Measurements from ENCODE around the gene YEATS2. TPM values are rescaled to one million over a fixed set of nuclear protein-coding genes. Genes with fewer than 3 reads are reported as not detected.

The YEATS2 gene
- total and polyA plus RNA-seq, 8 donors = 3.1 to 68.8 (median 20.0) TPM

DNA sequence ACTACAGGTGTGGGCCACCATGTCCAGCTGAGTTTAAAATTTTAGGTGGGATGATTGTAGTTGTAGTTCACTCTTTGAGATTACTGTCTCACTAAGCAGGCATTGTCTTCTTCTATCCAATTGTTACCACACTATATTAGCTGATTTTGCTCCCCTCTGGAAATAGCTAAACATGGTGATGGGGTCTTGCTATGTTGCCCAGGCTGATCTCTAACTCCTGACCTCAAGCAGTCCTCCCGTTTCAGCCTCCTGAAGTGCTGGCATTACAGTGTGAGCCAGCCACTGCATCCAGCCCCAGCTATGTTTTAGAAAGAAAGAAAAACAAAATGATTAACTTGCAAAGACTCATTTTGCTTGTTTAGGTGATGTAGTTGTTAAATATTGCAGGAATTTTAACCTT lies 30.6 kb downstream of the YEATS2 start:
- Histone ChIP-seq H3K27me3 (no peaks in the 10 kb centered on the region), H3K9me3 (no peaks in the 10 kb centered on the region), H3K27ac (no peak overlapping the region), H3K4me1 (no peaks in the 10 kb centered on the region), H3K4me3 (no peak overlapping the region), H3K36me3 (peaks cover 11 to 98% (median 93%) of the 10 kb centered on the region in 4 donors)
- no peak for DNase-seq
- no peak for TF ChIP-seq POLR2A (IDR thresholded peaks at IDR 0.05)
- TF ChIP-seq, protein P1, sequence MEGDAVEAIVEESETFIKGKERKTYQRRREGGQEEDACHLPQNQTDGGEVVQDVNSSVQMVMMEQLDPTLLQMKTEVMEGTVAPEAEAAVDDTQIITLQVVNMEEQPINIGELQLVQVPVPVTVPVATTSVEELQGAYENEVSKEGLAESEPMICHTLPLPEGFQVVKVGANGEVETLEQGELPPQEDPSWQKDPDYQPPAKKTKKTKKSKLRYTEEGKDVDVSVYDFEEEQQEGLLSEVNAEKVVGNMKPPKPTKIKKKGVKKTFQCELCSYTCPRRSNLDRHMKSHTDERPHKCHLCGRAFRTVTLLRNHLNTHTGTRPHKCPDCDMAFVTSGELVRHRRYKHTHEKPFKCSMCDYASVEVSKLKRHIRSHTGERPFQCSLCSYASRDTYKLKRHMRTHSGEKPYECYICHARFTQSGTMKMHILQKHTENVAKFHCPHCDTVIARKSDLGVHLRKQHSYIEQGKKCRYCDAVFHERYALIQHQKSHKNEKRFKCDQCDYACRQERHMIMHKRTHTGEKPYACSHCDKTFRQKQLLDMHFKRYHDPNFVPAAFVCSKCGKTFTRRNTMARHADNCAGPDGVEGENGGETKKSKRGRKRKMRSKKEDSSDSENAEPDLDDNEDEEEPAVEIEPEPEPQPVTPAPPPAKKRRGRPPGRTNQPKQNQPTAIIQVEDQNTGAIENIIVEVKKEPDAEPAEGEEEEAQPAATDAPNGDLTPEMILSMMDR (IDR thresholded peaks at IDR 0.05) = no peak
- TF ChIP-seq EP300 (IDR thresholded peaks at IDR 0.05) = no peak
- TF ChIP-seq POLR2AphosphoS5 (IDR thresholded peaks at IDR 0.05) = no peak
- WGBS, 5 donors = 98 to 100% (median 100%) methylated on average over 1 of the region's 1 CpG
- intact Hi-C loops (cut with DNase I; ENCODE audit: low total_unique reads) = no loop called here

DNA sequence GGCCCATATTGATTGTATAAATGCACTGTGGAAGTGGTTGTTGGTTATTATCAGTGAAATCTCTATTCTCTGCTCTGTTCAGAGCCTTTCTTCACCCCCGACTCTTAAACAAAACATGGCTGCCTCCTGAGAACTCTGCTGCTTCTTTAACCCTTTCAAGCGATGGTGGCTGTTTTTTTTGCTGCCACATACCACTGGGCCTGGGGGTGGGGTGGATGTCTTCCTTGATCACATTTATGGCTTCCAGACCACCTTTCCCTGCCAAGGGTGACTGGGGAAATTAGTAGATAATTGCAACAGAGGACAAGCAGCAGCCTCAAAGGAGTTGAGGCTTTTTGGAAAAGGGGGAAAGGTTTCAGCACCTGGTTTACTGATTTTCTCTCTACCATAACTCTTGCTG lies 32.8 kb downstream of the YEATS2 start:
- DNase-seq = no peak
- Histone ChIP-seq H3K4me3 (no peak overlapping the region), H3K36me3 (peaks cover 12 to 96% (median 88%) of the 10 kb centered on the region in 4 donors), H3K27me3 (no peaks in the 10 kb centered on the region), H3K4me1 (no peaks in the 10 kb centered on the region), H3K27ac (no peak overlapping the region), H3K9me3 (no peaks in the 10 kb centered on the region)
- intact Hi-C loops (cut with DNase I; ENCODE audit: low total_unique reads) = no loop called here
- no peak for TF ChIP-seq EP300 (IDR thresholded peaks at IDR 0.05)
- TF ChIP-seq POLR2A (IDR thresholded peaks at IDR 0.05) = no peak
- TF ChIP-seq, protein P1 (IDR thresholded peaks at IDR 0.05) = no peak
- no peak for TF ChIP-seq POLR2AphosphoS5 (IDR thresholded peaks at IDR 0.05)
- WGBS, 5 donors = 89 to 97% (median 96%) methylated on average over 2 of the region's 2 CpGs

DNA sequence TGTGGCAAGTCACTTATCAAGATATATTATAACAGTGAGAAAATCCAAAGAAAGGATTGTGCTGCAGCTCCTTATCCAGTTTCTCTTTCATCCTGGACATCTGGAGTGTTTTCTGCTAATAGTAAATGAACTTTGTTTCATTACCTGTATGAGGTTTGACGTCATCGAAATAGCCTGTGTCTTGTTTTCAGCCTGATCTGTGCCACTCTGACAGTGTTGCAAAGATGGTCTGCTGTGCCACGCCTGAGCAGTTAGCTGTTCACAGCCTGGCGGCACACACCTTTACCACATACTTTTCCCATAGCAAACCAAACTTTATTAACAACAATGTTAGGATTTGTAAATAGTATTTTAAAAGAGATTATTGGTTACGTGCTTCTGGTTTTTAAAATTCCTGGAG lies 34.0 kb downstream of the YEATS2 start:
- DNase-seq = peak in 1 of 2 donors; percentile 26
- intact Hi-C loops (cut with DNase I; ENCODE audit: low total_unique reads) = no loop called here
- Histone ChIP-seq H3K4me3 (no peak overlapping the region), H3K27me3 (no peaks in the 10 kb centered on the region), H3K4me1 (no peaks in the 10 kb centered on the region), H3K9me3 (no peaks in the 10 kb centered on the region), H3K27ac (no peak overlapping the region), H3K36me3 (peaks cover 10 to 96% (median 88%) of the 10 kb centered on the region in 4 donors)
- TF ChIP-seq EP300 (IDR thresholded peaks at IDR 0.05) = no peak
- no peak for TF ChIP-seq POLR2A (IDR thresholded peaks at IDR 0.05)
- TF ChIP-seq POLR2AphosphoS5 (IDR thresholded peaks at IDR 0.05) = no peak
- TF ChIP-seq, protein P1 (IDR thresholded peaks at IDR 0.05) = no peak
- WGBS, 5 donors = 86 to 96% (median 88%) methylated on average over 5 of the region's 5 CpGs

DNA sequence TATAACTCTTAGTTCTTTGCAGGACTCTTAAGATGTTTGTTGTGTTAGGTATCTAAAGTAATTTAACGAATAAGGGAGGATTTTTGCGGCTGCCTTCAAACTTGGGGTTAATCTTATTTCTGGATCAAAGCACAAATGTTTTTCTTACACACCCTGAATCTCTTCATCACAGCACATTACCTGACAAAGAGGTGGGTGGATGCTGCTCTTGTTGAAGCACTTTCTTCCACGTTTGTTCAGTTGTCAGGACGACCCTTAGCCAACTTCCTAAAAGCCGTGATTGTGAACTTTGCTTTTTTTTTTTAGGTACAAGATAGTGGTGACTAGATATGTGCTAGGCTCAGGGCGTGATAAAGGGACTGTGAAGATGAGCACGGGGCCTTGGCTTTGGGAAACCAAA lies 36.0 kb downstream of the YEATS2 start:
- Histone ChIP-seq H3K27ac (no peak overlapping the region), H3K9me3 (no peaks in the 10 kb centered on the region), H3K27me3 (no peaks in the 10 kb centered on the region), H3K4me3 (no peak overlapping the region), H3K4me1 (no peaks in the 10 kb centered on the region), H3K36me3 (peaks cover 10 to 93% (median 85%) of the 10 kb centered on the region in 4 donors)
- TF ChIP-seq, protein P1 (IDR thresholded peaks at IDR 0.05) = no peak
- TF ChIP-seq POLR2A (IDR thresholded peaks at IDR 0.05) (no peak), EP300 (IDR thresholded peaks at IDR 0.05) (no peak), POLR2AphosphoS5 (IDR thresholded peaks at IDR 0.05) (no peak)
- no peak for DNase-seq
- WGBS, 5 donors = 75 to 84% (median 83%) methylated on average over 7 of the region's 7 CpGs
- intact Hi-C loops (cut with DNase I; ENCODE audit: low total_unique reads) = no loop called here

Measured in stomach (tissue), 9 donors.